HG03575 (cell line): Measurements from ENCODE around the gene SLC22A12.
"Not testable (repeated sequence)": the region's sequence is repeated elsewhere in the genome, so short reads cannot be mapped to it uniquely, and the experiment has no call there.

Experiments
- ATAC-seq: cut with Tn5 transposase; IDR thresholded peaks from one replicate; pipeline ENCODE4 v1.9.1; 2021; ENCODE audit not compliant: unreplicated experiment, insufficient number of reproducible peaks, low FRiP score; ENCODE audit errors: extremely low read depth

Gene SLC22A12

DNA sequence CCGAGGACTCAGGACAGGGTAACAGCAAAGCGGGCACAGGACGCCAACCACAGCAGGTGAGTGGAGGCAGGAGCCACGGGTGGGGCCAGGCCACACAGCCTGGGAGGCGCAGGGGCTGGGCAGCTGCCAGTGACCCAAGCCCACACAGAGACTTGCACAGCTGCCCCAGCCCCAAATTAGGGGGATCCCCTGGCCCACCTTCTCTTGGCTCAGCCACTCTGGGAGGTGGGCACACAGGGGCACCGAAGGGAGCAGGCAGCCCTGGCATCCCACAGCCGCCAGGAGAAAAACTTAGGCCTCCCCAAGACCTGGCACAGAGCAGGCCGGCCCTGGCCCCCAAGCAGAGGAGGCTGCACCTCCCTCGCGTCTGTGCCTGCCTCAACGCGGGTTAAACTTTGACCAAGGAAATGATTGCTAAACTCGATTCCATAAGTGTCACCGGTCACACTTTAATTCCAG is at the start of gene SLC22A12:
SLC22A12 (plus strand) TSS at position 458 of the 459 bp plus-strand sequence. CDS start 337 bp downstream, outside the sequence.
- ATAC-seq, result no peak

DNA sequence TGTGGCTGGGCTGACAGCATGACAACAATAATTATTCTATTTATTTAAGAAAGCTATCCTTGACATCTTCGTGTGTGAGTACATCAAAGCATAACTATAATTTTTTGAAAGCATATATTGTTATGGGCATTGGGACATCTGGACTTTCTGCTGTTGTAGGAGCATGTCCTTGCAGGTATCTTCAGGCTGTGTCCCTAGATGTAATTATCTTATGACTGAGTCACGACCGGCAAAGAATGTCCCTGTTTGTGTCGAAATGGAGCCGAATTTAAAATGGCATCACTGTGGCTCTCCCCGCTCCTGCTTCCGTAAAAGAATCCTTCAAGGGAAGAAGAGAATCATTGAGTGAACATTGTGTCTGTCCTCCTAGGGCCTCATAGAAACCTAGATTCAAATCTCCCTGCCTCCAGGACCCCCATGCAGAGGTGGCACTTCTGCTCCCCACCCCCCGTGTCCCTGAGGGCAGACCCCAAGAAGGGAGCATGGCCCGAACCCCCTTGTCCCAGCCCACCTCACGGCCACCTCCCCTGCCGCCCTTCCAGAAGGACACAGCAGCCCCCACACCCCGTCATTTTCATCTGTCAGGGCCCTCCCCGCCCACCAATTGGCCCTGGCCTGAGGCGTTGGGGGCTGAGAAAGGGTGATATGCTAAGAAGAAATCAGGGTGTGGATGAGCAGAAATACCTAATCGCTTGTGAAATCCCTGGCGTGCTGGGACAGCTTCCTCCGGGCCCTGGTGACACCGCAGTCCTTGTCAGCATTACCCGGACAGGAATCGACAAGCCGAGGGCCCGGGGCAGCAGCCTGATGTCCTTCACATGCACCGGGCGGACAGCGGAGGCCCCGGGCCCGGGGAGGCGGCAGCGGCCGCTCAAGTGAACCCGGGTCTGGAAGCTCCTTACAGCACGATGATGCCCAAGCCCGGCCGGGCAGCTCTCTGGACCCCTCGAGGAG is 48.6 kb upstream of the SLC22A12 start:
- ATAC-seq, result no peak

DNA sequence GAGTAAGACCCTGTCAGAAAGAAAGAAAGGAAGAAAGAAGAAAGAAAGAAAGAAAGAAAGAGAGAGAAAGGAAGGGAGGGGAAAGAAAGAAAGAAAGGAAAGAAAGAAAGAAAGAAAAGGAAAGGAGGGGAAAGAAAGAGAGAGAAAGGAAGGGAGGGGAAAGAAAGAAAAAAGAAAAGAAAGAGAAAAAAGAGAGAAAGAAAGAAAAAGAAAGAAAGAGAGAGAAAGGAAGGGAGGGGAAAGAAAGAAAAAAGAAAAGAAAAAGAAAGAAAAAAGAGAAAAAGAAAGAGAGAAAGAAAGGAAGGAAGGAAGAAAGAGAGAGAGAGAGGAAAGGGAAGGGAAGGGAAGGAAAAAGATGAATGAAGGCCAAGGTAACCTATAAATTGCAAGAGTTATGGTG is 47.2 kb upstream of the SLC22A12 start:
- no peak for ATAC-seq

DNA sequence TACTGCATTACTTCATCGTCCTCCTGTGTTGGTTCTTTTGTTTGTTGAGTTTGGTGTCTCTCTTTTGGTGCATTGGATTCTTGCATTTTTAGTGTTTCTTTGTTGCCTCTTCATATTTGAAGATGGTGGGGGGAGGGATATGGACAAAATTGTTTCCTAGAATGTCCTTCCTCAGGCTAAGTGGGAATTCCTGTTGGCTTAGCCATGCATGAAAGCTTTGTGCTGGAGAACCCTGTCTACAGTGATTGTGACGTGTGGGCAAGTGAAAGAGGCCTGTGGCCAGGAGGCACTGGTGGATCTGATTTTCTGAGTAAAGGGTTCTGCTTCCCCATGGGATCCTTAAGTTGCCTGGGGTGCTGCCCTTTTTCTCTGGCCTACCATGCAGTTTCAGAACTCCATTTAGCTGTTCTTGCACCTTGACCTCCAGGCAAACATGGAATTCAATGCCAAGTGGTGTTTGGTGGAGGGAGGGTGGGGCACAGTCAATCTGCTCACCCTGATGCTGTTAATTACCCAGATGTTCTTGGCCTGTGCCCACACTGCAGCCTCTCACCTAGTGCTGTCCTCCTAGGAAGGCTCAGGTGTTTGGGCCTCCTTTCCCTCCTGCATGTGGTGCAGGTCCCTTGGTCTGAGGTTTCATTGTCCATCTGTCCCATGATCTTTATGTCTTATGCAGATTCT is 46.3 kb upstream of the SLC22A12 start:
- ATAC-seq, result no peak

DNA sequence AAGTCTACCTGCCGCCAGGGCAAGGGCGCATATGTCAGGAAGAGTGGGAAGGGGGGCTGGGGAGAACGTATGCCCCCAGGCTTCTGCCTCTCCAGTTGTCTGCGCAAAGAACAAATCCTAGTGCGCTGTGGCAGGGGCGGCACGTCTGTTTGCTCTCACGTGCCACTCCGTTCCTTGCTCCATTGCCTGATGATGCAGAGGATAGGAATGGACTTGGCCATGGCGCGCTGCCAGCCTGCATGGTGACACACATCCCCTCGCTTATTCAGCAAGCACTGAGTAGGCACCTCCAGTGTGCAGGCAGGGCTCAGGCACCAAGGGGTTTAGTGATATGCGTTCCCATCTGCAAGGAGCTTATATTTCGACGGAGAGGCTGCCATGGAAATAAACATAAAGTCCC is 45.4 kb upstream of the SLC22A12 start:
- ATAC-seq, result no peak

DNA sequence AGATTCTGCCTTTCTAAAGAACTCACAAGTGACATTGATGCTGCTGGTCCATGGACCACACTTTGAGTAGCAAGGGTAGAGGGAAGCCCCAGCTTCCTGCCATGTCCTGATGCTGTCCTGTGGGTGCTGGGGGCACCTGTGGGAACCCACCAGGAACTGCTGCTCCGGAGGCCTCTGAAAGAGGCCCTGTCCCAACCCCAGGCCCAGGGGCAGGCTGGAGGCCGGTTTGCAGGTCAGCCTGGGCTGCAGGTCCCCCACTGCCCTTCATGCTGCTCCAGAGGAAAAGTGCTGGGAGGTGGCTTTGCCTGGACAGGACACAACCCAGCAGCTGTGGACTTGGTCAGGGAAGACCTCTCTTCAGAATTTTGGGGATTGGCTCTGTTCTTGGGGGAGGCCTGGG is 44.8 kb upstream of the SLC22A12 start:
- ATAC-seq, result no peak

DNA sequence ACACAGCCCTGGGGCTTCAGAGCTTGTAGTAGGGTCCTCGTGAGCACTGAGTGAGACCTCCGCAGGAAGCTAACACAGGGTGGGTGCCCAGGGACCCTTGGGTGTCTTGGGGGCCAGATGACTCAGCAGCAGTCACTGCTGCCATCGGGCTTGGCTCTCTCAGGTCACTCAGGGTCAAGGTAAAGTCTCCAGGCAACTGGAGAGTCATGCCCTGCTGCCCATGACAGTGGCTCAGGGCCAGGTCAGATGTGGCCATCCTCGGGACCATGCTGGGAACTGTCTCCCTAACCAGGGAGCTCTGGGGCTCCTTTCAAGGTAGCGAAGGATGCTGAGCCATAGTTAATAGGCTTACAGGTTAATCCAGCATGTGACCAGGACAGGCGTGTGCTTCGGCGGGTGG is 44.4 kb upstream of the SLC22A12 start:
- no peak for ATAC-seq

DNA sequence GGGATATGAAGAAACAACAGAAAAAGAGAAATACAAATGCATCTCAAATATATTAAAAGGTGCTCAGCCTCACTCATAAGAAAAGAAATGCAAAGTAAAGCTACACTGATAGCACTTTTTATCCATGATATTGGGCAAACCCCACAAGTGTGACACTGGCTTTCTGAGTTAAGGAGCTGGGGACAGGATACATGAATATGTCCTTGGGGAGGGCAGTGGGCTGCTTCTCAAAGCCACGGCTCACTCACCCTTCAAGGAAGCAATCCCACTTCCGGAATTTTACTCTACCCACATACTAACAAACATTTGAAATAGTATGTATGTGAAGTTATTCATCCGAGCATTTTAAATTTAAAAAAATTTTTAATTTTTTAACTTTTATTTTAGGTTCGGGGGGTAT is 41.1 kb upstream of the SLC22A12 start:
- no peak for ATAC-seq

DNA sequence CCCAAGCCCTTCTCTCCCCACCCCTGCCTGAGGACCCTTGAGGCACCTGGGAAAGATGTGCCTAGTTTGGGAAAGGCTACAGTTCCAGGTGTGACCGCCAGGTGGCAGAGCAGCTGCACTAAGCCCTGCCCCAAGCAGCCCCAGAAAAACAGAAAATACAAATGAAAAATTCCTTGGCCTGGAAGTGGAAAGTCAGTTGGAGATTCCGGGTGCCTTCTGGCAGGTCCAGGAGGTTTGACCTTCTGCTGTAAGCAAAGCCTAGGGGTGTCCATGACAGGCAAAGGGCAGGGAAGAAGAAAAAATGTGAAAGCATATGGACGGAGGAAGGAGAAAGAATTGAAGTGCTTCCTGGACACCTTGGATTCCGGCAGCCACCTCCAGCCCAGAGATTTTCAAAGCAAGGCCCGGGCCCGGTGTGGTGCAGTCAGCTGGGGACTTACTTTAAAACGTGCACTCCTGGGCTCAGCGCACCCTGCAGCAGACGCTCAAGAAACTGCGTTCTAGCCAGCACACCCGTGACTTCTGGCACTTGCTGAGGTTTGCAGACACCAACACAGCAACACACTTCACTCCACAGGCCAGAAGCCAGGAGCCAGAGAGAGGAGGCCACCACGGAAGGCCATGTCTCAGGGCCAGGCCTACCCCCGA is 37.3 kb upstream of the SLC22A12 start:
- no peak for ATAC-seq

DNA sequence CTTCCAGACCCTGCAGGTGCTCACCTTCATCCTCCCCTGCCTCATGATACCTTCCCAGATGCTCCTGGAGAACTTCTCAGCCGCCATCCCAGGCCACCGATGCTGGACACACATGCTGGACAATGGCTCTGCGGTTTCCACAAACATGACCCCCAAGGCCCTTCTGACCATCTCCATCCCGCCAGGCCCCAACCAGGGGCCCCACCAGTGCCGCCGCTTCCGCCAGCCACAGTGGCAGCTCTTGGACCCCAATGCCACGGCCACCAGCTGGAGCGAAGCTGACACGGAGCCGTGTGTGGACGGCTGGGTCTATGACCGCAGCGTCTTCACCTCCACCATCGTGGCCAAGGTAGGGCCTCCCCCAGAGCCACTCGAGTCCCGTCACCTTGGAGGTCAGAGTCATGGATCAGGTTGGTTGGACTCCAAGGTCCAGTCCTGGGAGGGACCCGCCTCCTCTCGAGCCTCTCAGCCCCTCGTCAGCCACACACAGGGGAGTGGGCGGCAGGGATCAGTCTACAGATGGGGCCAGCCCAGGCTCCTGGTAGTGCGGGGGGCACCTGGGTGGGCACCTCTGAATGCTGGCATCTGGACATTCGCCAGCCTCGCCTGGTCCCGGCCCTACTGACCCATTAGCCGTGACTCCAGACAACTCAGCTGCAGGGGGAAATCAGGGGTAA is 34.8 kb upstream of the SLC22A12 start:
- no peak for ATAC-seq

DNA sequence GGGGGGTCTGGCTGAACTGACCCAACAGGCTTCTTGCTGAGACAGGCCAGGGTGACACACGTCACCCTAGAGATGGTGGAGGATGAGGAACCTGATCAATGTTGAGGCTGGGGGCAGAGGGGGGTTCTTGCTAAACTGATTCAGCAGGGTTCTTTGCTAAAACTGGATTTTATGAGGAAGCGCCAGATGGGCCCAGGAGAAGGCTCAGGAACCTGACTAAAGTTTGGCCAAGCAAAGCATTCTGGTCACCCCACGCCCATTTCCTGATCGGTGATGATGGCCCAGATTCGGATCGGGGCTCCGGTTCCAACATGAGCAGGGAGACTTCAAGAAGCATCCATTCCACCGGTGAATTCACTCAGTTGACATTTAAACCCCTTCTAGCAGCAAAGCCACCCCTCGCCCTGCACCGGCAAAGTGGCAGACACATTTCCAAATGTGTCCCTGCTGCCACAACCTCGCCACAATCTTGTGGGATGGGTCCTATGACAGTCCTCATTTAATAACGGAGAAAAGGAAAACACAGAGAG is 34.2 kb upstream of the SLC22A12 start:
- ATAC-seq, result no peak

DNA sequence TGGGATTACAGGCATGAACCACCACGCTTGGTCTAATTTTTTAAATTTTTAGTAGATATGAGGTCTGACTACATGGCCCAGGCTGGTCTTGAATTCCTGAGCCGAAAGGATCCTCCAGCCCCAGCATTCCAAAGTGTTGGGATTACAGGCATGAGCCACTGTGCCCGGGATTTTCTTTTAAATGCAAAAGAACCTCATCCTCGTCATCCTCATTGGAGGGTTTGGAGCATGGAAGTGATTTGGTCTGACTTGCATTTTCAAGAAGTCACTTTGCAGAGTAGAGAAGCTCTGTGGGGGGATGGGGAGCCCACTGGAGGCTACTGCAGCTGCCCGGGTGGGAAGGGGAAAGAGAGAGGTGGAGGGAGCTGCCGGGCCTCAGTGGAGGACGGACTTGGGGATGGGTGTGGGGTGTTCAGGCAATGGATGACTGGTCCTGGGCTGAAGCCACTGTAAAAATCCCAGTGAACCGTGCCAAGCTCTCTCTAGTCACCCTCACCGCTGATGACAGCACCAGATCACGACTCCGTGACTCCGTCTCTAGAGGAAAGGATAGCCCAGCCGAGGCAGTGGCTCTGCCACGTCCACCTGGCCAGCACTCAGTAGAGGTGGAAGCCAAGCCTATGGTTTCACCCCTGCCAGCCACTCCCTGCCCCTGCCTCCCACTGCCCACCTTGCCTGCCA is 32.8 kb upstream of the SLC22A12 start:
- no peak for ATAC-seq

DNA sequence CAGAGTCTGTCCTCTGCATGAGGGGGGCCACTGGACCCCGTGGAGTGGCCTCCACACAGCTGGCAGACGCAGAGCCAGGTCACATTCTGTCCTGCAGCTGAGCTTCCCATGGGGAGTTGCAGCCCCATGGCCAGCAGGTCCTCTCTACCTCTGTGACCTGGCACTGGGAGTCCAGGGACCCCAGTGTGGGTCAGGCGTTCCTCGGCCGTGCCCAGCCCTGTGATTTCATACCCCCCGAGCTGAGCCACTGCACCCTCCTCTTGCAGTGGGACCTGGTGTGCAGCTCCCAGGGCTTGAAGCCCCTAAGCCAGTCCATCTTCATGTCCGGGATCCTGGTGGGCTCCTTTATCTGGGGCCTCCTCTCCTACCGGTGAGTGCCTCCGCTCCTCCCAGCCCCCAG is 32.2 kb upstream of the SLC22A12 start:
- ATAC-seq, result no peak

DNA sequence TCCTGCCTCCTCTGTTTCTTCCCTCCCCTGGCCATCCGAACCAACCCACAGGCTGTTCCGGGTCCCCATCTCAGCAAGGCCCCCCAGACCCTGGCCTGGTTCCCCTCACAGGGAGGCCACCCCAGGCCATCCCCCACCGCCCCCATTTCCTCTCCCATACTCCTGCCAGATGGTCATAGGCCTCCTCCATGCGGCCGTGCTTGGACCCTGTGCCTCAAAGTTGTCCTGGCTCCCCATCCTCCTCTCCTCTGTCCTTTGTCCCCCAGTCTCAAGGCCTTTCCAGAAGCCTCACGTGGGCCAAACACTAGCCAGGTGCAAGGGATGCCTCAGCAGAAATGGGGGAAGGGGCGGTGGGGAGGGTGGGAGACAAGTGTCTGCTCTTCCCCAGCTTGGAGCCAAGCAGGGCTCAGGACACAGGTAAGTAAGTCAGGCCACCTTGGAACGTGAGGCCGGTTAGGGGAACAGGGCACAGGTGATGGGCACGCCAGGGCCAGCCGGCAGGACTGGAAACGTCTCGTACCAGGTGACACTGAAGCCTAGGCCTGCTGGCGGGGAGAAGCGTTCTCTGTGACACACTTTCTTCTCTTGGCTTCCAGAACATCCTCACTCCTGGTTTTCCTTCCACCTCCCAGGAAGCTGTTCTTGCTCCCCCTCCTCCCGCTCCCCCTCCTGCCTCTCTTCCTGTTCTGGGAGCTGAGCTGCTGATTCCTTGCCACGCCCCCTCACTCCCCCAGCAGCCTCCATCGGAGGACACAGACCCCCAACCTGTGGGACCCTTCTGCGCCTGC is 31.5 kb upstream of the SLC22A12 start:
- ATAC-seq, result no peak

DNA sequence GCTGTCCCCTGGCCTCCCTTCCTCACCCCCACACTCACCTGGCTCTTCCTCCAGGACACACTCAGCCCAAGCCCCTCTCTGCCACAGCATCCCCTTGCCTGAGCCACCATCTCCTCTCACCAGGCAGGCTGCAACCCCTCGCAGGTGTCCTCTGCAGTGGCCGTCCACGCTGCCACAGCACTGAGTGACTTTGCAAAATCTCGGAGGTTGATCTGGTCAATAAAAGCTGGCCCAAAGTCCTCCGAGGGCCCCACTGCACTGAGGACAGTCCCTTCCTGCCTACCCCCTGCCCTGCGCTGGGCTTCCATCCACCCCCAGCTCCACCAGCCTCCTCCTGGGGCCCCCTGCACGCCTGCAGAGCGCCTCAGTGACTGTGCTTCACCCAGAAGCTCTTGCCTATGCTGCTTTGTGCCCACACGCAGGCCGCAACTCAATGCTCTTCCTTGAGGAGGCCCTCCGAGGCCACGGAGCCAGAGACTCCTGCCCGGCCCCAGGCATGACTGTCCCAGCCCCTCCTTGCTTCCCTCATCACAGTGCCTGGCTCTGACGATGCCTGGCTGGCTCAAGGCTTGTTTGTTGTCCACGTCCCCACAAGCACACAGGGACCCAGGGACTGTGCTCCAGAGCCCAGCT is 30.8 kb upstream of the SLC22A12 start:
- ATAC-seq, result no peak

DNA sequence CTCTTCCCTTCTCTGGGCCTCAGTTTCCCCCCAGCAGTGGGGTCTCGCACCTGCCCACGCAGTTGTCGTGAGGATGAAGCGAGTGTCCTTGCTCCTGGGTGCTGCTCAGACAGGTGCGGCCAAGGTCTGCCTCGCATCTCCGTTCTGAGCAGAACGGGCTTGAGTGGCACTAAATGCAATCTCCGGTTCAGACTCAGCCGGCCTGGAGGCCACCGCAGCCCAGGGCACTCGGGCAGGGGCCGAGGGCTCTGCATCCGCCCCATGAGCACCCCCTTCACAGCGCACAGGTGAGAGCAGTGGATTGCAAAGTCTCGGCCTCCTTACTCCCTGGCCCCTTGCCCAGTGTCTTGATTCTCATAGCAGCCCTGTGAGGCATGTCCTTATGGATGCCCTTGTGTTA is 30.1 kb upstream of the SLC22A12 start:
- no peak for ATAC-seq

DNA sequence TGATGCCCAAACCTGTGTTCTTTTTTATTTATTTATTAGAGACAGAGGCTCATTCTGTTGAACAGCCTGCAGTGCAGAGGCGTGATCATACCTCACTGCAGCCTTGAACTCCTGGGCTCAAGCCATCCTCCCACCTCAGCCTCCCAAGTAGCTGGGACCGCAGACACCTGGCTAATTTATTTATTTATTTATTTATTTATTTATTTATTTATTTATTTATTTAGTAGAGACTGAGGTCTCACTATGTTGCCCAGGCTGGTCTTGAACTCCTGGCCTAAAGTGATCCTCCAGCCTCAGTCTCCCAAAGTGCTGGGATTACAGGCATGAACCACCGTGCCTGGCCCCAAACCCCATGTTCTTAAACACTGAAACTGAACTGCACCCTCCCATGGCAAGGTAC is 29.6 kb upstream of the SLC22A12 start:
- not testable (repeated sequence) for ATAC-seq
